HepG2 (cell line): ENCODE data around the gene LSM2.

ENCODE experiments used
- AKAP8 ChIP-seq: sonication (generic); formaldehyde crosslinking; IDR thresholded peaks from 2 replicates; pipeline ENCODE4 v1.5.1; 2020; ENCODE audit warnings: mild to moderate bottlenecking, missing genetic modification reagents
- ATF1 ChIP-seq: IDR thresholded peaks from 2 replicates; pipeline ENCODE4 v1.6.1; 2016; ENCODE audit warnings: mild to moderate bottlenecking, control low read depth
- CTCF ChIP-seq: sonication (generic); formaldehyde crosslinking; IDR thresholded peaks from 2 replicates; pipeline ENCODE4 v1.5.0; 2020; ENCODE audit warnings: mild to moderate bottlenecking, missing genetic modification reagents, moderate library complexity
- DBP ChIP-seq: sonication (generic); formaldehyde crosslinking; IDR thresholded peaks from 2 replicates; pipeline ENCODE4 v1.4.0; 2020; ENCODE audit warnings: missing genetic modification reagents; ENCODE audit errors: not compliant biosample characterization
- FOXK2 ChIP-seq: fragments of 450-650 bp; IDR thresholded peaks from 2 replicates; pipeline ENCODE4 v1.6.1; 2016
- GABPA ChIP-seq, 2 experiments: IDR thresholded peaks; 2 replicates each; pipeline ENCODE4 v1.6.1; 2011 to 2016; ENCODE audit warnings: low read depth in 2 of 2, low read length in 1 of 2, missing biosample characterization in 1 of 2, missing genetic modification characterization in 1 of 2
- GATAD1 ChIP-seq: IDR thresholded peaks from 2 replicates; pipeline ENCODE4 v1.6.1; 2016; ENCODE audit warnings: missing genetic modification reagents, missing compliant biosample characterization
- LRRFIP1 ChIP-seq: sonication (generic); formaldehyde crosslinking; conservative IDR thresholded peaks from 2 replicates; pipeline ENCODE4 v1.4.0; 2020; ENCODE audit warnings: missing genetic modification reagents
- NR2C2 ChIP-seq: sonication (generic); formaldehyde crosslinking; IDR thresholded peaks from 2 replicates; pipeline ENCODE4 v1.4.0; 2020; ENCODE audit warnings: missing genetic modification reagents, mild to moderate bottlenecking, moderate library complexity, borderline replicate concordance
- TCF7 ChIP-seq: sonication (generic); IDR thresholded peaks from 2 replicates; pipeline ENCODE4 v1.6.1; 2016; ENCODE audit warnings: antibody characterized with exemption, low read depth
- TEAD2 ChIP-seq: sonication (generic); formaldehyde crosslinking; IDR thresholded peaks from 2 replicates; pipeline ENCODE4 v1.9.0; 2021; ENCODE audit warnings: missing genetic modification reagents
- ZBTB44 ChIP-seq: sonication (generic); formaldehyde crosslinking; IDR thresholded peaks from 2 replicates; pipeline ENCODE4 v1.4.0; 2020; ENCODE audit warnings: missing genetic modification reagents
- ZNF710 ChIP-seq: sonication (generic); formaldehyde crosslinking; IDR thresholded peaks from 2 replicates; pipeline ENCODE4 v1.5.0; 2020; ENCODE audit warnings: mild to moderate bottlenecking, missing genetic modification reagents, borderline replicate concordance

- no peak for TF ChIP-seq FOXK2
- TF ChIP-seq ZBTB44 = no peak
- no peak for TF ChIP-seq TCF7
- no peak for TF ChIP-seq AKAP8 (CRISPR knock-in tag)
- no peak for TF ChIP-seq GABPA (IDR thresholded peaks at IDR 0.05; ENCODE audit: low read depth, low read length)
- TF ChIP-seq GABPA (CRISPR knock-in tag; IDR thresholded peaks at IDR 0.05; ENCODE audit: low read depth) = no peak
- TF ChIP-seq TEAD2 (CRISPR knock-in tag) = no peak
- no peak for TF ChIP-seq ZNF710
- TF ChIP-seq NR2C2 (CRISPR knock-in tag) = no peak
- TF ChIP-seq LRRFIP1 (CRISPR knock-in tag) = no peak
- no peak for TF ChIP-seq ATF1 (CRISPR knock-in tag)
- TF ChIP-seq CTCF (CRISPR knock-in tag) = no peak
- no peak for TF ChIP-seq DBP (CRISPR knock-in tag)
- TF ChIP-seq GATAD1 = no peak
These were observed 29.1 kb downstream of the LSM2 start for GRCh38 chr6:31777667-31778050.
